Hematopoietic multipotent progenitor cell treated with erythropoietin and hydrocortisone succinate and interleukin-3 and kit ligand, for 8 days (in vitro differentiated cells): ENCODE data around the gene DDRGK1.
"Not testable (repeated sequence)": the region's sequence is repeated elsewhere in the genome, so short reads cannot be mapped to it uniquely, and the experiment has no call there.

Experiments
- DNase-seq: peaks from one replicate; pipeline ENCODE4 v3.0.0-alpha.2; 2015

The DDRGK1 gene

DNA sequence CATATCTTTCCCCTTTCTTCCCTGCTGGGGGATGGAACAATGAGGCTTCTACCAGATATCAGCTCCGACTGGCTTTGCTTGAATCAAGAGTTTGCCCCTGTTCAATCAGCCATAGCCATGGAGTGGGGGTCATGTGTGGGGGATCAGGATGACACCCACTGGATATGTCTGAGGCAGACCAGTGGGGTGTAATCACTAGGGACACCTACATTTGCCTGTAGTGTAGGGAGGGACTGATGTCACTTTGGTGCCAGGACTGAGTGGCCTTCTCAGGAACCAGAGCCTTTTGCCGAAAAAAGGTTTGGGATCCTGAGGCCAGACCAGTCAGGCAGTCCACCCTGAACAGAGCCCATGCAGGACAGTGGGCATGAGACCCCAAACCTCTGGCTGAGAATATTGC is 5.9 kb upstream of the DDRGK1 start:
- no peak for DNase-seq

DNA sequence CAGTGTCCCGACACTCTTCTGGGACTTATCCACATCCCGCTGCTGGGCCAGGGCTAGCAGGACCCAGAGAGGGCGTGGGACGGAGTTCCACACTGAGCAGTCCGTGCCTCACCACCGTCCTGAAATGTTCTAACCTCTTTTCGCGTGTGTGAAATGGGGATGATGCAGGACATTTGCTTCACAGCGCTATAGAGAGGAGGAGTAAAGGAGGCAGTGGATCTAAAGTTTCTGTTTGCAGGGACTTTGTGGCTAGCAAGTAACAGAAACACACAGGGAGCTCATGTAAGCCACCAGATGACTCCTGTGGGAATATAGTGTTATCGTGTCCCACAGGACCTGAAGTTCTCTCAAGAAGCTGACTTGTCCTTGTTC is 5.5 kb upstream of the DDRGK1 start:
- DNase-seq = peak; percentile 36

DNA sequence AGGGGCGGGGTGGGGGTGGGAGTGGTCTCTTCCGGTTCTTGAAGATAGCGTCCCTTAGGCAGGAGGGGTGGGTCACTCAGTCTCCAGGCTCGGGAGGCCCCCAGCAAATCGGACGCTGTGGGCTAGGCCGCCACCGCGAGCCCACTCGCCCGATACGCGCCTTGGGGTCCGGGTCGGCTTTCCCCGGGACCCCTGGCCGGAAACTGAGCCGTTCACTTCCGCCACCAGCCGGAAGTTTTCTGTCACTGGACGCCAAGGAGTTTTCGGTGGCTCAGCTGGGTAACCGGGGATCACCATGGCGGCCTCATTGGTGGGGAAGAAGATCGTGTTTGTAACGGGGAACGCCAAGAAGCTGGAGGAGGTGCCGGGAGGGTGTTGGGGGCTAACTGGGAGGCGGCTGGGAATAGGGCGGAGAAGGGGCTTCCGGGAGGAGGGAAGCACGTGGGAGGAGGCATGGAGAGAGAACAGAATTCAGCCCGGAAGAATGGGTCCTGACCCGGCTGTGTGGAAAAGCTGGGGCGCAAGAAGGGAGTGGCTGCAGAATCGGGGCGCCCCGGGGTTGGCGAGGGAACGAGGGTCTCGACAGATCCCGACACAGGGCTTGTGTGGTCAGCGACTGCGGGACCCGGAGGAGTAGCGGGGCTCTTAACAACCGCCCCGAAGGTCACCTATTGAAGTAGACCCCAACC is 4.9 kb upstream of the DDRGK1 start, which contains the start of gene ITPA:
TSS of gene ITPA (plus strand) at position 242 of the 689 bp plus-strand sequence. CDS start at position 296, 54 bp downstream.
- peak; percentile 77 for DNase-seq

DNA sequence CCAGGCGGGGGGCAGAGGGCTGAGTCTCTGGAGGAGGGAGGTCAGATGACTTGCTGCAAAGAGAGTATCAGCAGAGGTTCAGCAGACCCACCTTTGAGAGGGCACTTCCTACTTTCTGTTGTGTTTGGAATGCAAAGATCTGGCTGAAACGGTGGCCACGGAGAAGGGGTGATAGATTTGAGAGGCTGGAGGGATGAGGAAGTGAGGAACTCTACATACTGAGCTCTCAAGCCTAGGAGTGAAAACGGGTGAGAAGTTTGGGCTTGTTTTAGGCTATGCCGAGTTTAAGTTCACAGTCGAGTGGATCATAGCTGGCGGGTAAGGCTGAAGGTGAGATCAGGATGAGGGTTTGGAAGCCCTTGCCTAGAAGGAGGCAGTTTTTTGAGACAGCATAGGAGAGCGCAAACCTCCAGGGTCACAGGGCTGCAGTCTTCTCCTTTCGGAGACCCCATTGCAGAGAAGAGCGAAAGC is 4.3 kb upstream of the DDRGK1 start:
- DNase-seq = peak; percentile 35

DNA sequence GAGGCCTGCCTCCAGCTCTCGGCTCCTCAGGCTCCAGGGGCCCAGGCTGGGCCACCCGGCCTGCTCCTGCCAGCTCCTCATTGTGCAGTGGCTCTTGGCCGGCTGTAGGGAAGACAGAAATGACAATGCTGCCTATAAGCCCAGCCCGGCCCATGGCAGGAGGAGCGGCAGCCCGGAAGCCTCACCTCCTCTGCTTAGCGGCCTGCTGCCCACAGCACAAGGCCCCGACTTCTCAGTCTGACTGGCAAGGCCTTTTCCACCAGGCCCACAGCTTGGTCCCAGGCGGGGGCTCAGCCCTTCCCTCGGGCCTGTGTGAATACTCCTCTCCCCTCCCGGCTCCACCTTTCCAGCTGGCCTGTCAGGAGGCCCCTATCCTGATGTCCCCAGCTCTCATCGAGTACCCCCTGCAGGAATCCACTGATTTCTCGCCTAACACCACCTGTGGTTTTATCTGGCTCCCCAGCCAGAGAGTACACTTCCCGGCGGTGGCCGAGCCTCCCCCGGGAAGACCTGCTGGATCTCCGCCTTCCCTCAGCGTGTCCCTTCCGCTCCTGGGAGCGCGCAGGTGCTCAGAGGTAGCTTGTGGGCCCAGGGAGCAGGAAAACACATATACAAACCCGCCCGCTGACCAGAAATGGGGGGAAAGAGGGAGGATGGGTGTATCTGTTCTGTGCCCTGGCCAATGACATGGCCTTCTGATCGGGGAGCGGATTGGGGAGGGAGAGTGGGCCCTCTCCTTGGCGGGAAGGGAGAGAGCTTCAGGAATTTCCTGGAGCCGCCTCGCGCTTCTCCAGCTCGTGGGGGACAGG is 963 bp downstream of the DDRGK1 start:
- DNase-seq = peak; percentile 82

DNA sequence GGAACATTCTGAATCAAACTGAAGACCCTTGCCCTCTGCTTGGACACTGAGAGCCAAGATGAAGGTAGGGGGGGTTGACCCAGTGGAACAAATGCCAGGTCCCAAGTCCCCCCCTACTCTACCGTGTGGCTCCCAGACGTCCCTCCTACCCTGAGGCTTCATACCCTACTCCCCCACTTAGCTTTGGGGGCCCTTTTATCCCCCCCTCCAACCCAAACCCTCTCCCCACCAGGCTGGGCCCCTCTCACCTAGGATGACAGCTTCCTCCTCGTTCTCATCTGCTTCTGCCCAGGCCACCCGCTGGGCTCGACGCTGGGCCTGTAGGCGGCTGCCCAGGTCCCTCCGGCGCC is 1.5 kb downstream of the DDRGK1 start:
- DNase-seq = no peak

DNA sequence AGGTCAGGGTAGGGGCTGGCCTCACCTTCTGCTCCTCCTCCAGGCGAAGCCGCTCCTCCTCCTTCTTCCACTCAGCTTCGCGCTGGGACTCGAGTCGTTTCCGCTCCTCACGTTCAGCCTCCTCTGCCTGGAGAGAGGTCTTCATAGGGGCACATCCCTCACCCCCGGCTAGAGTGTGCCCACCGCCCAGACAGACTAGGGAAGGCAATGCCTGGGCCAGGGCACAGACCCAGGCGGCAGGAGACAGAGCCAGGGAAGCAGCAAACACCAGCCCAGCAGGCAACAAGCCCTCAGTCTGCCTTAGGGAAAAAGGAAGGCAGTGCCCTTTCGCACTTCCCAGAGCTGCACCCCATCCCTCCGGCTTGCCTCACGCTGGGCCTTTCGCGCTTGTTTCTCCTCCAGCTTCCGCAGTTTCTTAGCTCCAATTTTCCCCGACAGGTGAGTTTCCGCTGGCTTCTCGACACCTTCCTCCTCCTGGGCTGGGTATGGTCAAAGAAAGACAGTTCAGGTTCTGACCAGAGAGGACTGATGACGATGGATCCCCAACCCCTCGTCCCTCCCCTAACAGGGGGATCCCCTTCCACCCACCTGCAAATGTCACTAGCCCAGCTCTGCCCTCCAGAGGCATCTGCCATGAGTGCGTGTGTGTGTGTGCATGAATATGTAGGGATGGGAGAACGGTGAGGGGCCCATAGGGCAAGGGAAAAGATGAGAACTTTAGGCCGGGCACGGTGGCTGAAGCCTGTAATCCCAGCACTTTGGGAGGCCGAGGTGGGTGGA is 4.3 kb downstream of the DDRGK1 start:
- DNase-seq = no peak

DNA sequence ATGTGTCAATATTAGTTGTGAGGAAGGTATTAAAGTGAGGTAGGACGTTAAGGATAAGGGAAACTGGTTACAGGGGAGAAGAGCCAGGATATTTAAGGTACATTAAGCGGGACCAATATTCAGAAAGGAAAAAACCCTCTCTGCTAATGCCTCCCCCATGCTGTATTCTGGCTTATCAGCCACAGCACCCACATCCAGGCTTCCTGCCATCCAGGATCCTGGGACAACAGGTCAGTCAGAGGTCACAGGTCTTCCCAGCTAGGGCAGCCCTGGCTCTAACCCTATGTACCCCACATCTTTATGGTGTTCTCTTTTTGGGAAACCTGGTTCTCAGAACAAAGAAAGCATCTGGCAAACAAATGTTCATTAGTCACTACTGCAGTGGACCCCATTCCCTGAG is 5.3 kb downstream of the DDRGK1 start:
- no peak for DNase-seq

DNA sequence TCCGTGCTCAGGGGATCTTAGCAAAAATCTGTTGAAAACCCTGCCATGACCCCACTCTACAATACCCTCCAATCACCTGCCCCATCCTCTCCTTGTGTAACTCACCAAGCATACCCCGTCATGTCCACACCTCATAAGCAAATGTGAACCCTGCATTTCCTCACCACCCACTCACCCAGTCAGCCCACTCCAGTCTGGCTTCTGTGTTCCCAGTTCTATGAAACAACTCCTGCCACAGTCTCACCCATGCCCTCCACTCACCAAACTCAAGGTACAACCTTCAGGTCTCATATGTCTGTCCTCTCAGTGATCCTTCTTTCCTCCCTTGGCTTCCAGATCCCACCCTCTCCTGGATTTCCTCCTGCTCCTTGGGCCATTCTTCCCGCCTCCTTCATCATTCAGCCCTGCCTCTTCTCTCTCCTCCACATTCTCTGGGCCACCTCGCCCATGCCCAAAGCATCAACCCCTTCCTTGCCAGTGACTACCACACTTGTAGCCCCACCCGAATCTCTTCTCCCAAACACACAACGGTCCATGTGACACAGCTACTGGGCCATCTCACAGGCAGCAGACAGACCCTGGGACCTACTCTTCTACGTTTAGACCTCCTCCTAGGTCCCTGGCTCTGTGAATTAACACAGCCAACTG is 8.8 kb downstream of the DDRGK1 start:
- DNase-seq = no peak

DNA sequence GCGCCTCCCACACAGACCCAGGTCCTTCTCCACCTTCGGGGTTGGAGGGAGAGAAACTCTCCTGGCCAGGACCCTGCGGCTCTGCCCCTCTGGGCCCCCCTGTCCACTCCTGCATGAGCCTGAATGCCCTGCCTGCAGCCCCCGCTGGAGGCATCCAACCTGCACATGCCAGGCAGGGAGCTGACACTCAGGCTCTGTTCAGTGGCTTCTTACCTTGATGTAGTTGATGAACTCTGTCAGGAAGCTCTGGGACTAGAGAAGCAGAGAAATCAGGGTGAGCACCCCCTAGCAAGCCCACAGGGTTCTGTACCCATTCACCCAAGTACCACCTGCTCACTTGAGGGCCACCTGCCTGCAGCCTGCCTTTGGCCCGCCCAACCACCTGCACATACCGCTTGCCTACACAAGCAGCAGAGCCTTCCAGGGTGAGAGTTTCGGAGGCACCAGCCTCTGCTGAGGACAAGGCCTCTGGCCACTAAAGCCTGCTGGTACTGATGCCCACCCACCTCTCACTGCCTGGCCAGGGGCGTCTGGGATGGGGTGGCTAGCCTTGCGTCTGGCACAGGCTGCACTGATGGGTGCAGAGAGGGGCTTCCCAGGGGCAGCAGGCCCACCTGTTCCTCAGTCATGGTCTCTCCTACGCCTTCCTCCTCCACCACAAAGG is 9.7 kb downstream of the DDRGK1 start:
- DNase-seq = no peak

DNA sequence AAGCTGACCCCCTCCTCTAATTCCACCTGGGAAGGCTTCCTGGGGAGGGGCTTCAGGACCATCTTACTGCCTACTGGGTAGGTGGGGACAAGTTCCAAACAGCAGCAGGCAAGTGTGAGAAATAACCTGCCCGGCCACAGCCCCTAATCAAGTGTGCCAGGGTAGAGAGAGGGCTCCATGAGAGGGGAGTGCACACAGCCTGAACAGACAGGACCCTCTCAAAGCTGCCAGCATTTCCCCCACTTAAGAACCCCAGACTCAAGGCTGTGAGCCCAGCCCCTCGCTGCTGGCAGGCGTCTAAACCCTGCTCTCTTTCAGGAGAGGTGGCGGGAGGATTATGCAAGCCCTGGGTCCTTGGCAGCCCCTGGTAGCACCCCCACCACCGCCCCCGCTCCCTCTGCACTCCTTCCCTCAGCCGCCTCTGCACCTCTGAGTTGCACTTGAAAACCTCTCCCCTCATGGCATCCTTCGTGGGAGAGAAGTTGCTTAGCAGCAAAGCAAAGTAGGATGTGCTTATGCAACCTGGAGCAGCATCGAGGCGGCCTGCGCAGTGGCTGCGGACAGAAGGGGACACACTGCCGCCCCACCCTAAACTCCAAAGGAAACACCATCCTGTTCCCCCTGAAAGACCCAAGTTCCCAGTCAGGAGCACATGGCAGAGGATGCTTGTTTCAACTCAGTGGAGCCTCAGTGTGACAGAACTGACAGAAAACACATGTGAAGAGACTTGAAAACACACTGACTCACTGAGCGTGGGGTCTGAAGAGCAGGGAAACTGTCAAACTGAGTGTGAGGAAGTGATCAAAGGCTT is 10.5 kb downstream of the DDRGK1 start:
- DNase-seq = no peak

DNA sequence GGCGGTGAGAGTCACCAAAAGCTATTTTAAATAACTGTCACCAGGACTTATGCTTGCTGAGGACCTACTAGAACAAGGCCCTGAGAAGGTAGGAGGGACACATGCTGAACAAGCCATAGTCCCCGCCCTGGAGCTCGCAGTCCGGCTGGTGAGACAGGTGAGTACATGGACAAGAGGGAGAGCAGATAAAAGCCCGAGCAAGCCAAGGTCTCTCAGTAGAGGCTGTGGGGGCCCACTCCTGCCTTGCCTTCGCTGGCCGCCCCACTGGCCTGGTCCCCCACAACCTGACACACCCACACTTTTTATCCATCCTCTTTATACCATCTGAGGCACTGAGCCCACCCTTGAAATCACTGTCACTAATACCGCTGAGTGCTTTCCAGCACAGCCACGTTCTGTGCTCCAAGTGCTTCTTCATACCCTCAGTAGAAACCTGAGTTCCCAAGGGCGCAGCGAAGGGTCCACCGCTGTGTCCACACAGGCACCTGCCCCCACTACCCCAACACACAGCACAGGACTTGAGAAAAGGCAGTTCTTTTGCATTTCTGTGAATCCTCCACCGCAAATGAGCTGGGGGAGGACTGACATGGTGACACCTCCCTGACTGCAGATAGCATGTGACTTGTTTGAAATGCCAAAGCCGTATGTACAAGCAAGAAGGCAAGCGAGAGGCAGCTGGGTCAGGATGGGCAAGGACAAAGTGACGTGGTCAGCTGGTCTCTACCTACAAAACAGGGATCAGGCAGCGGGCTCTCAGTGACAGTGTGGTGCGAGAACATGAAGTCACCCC is 12.1 kb downstream of the DDRGK1 start:
- DNase-seq = no peak

DNA sequence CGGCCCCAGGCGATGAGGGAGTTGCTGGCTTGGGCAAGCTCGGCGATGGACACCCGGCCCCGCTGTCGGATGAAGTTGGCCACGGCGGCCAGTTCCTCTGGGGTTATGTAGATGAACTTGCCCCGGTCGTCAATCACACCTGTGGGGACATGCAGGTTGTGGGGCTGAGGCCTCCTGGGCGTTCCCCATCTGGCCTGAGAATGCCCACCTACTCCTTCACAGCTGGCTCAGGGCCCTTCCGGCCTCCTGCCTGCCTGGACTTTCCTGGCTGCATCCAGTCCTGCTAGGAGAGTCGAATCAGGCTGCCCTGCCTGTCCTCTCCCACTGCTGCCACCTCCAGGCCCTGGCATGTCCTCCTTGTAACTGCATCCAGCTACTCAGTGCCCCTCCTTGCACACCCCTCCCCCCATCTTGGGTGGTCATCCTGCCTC is 13.8 kb downstream of the DDRGK1 start:
- DNase-seq = no peak

DNA sequence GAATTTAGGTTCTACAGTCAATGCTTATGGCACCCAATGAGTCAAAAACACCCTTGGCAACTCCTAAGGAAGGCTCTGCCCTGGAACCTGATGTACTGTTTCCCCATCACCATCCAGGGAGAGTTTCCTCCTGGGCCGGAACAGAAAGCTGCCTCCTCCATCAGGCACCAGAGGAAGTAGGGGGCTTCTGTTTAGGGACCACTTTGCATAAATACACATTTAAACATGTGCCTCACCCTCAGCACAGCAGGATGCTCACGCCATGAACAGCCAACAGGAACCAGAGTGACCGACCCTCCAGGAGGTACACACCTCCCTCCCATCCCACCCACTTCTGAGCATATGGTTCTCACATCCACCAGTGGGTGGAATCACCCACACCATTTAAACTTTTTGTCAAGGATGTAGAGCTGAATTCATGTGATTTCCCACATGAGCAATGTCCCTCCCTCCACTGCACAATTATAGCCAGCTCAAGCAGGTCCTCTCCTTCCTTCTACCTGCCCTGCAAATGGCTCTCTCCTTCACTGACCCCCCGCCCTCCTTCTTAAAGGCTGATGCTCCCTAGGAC is 14.8 kb downstream of the DDRGK1 start:
- no peak for DNase-seq

DNA sequence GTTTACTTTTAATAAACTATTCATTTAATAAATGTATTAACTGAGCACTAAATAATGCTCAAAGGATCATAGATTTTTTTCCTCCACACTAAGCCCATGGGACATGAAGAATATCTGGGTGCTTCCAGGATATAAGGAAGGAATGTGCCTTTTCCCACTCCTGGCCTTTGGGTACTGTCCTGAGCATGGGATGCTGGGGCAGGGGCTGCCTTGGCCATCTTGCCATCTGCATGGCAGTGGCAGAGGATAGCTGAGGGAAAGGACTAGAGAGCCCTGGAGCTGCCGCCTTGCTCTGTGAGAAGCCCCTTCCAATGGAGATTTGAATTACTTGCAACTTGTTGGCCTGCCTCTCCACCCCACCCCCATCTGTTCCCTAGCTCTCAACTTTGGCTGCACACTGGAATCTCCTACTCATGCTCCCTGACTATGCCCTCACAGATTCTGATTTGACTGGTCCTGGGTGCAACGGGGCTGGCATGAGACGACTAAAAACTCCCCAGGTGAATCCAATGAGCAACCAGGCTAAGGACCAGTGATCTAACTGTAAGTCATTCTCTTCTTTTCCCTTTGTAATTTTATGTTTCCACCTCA is 15.6 kb downstream of the DDRGK1 start:
- DNase-seq = no peak

DNA sequence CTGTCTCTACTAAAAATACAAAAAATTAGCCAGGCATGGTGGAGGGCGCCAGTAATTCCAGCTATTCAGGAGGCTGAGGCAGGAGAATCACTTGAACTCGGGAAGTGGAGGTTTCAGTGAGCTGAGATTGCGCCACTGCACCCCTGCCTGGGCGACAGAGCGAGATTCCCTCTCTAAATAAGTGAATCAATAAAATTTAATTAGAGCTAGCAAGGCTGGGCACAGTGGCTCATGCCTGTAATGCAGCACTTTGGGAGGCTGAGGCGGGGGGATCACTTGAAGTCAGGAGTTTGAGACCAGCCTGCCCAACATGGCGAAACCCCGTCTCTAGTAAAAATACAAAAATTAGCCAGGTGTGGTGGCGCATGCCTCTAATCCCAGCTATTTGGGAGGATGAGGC is 16.6 kb downstream of the DDRGK1 start:
- DNase-seq = not testable (repeated sequence)

DNA sequence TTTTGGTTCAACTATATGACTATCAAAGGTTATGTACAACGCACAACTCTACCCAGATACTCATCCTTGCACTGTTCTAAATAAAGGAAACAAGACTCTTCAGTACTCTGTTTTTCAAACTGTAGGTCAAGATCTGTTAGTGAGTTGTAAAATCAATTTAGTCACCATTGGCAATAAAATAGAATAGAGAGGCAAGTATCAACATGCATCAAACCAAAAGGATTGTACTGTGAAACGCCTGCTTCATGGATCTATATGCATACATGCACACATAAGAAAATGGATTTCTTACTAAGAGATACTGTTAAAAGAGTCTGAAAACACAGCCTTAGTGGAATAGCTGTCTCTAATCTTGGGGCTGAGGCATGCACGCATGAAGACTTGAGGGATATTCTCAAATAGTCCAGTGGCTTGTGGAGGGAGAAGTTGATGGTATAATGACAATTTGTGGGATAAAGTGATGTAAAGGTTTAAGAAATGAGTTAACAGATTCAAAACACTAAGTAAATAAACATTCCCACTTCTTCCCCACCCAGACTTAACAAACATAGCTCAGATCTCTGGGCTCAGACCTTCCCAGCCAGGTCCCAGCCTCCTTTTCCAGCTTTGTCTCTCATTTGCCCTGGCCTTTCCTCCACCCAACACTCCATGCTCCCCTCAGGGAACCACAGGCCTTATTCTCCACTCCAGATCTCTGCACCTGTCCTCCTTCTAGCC is 20.4 kb downstream of the DDRGK1 start:
- no peak for DNase-seq

DNA sequence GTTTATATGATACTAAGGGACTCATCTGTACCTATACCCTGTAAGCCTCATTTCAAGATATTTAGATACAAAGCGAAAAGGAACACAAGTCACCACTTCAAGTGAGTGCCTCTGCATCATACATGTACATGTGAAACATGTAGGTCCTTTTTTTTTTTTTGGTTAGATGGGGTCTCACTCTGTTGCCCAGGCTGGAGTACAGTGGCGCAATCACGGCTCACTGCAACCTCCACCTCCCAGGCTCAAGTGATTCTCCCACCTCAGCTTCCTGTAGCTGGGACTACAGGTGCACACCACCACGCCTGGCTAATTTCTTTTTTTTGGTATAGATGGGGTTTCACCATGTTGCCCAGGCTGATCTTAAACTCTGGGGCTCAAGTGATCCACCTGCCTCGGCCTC is 22.1 kb downstream of the DDRGK1 start:
- DNase-seq = not testable (repeated sequence)

DNA sequence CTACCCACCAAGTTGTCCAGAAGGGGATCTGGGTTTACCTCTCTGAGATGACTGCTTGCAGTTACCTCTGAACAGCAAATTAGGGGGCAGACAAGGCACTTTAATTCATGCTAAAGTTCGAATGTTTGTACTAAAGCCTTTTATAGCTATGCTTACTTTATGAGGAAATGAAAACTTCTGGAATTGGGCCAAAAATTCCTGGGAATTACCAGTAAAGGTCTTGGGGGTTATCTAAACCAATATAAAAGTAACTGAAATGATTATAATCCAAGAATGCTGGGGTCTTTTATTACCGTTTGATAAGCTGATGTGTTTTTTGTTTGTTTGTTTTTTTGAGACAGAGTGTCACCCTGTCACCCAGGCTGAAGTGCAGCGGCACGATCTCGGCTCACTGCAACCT is 23.2 kb downstream of the DDRGK1 start:
- no peak for DNase-seq
